Measurements from ENCODE around the gene SPAG16.

GRCh38 chr2:213703406-213704098 is 419.3 kb downstream of the SPAG16 start:
- TF ChIP-seq CTCF (IDR thresholded peaks at IDR 0.05), result no peak
- no peak for TF ChIP-seq POLR2AphosphoS5 (IDR thresholded peaks at IDR 0.05)
- TF ChIP-seq POLR2A (IDR thresholded peaks at IDR 0.05), result no peak

Measured in breast epithelium (tissue), 3 donors.